ENCODE data around the gene SLC37A4.
A peak's percentile ranks its signal among the peaks of the same experiment; 100 is the strongest.
"Not testable (repeated sequence)": the region's sequence is repeated elsewhere in the genome, so short reads cannot be mapped to it uniquely, and the experiment has no call there.

The SLC37A4 gene

DNA sequence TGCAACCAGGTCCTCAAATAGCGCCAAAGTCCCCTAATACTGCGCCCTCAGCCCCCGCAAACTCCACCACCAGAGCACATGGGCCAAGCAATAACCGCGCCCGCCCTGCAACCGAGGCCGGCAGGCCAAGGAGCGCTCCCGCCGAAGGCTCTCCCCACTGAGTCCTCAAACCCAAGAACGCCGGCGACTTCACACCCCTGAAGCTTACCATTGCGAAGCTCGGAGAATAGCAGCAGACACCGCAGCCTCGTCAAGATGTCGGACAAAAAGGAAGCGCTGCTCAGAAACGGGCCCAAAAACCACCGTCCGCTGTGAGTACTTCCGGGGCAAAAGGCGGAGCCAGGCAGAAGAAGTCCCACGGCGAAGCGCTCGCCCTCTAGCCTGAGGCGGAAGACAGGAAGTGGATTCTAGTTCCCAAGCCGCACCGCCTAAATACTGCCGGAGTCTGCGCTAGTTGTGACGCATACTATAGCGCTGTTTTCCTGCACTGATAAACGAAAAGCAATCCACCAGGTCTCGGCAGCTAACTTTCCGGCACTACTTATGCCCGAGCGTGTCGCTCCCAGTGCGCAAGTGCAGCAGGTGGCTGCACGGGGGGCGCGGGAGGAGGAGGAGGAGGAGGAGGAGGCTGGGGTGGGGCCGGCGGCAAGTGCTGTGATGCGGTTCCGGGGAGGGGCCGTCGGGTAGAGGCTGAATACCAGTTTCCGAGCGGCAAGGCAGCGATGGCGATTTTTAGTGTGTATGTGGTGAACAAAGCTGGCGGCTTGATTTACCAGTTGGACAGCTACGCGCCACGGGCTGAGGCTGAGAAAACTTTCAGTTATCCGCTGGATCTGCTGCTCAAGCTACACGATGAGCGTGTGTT lies 12.4 kb downstream of the SLC37A4 start, which contains the start of the genes RPS25 and TRAPPC4:
TSS of gene RPS25 (minus strand) at position 270 of the 865 bp plus-strand sequence. CDS start at position 211, 59 bp downstream.
TSS of gene TRAPPC4 (plus strand) at position 693 of the 865 bp plus-strand sequence. CDS start at position 723, 30 bp downstream.
- peak; percentile 85 to 92 (median 88) for DNase-seq (ENCODE audit: low read depth in 4 of 4, low spot score in 1 of 4)

DNA sequence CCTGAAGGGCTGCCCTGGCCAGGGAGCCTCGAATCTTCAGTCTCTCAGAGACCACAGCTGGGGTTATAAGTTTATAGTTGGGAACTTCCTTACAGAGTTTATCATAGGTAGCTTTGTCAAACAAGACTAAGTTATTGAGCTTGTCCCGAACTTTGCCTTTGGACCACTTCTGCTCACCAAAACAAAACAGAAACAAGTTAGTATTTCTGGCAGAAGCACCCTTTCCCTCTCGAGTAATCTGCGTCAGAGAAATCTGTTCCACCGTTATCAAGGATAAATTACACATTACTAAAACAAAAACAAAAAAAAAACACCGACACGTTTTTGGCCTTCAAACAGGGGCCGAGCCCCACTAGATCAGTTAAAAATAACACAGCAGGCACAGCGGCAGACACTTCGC lies 13.3 kb downstream of the SLC37A4 start:
- not testable (repeated sequence) for DNase-seq (ENCODE audit: low read depth in 4 of 4, low spot score in 1 of 4)

DNA sequence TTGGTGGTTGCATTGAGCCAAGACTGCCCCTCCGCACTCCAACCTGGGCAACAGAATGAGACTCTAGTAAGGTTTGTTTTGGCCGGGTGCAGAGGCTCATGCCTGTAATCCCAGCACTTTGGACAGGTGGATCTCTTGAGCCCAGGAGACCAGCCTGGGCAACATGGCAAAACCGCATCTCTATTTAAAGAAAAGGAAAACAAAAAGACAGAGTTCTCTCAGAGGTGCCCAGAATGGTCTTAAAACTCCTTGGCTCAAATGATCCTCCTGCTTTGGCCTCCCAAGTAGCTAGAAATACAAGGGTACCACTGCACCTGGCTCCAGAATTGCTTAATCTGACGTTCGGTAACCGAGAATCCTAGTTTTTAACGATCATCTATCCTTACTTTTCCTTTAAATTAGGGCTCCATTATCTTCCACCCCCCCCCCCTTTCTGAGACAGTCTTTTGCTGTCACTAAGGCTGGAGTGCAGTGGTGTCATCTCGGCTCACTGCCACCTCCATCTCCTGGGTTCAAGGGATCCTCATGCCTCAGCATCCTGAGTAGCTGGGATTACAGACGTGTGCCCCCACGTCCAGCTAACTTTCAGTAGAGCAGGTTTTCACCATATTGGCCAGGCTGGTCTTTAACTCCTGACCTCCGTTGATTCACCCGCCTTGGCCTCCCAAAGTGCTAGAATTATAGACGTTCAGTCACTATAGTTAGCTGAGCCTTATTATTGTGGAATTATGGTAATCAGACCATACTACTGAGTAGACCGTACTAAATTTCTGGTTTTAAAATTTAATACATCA lies 14.3 kb downstream of the SLC37A4 start:
- DNase-seq (ENCODE audit: low read depth in 4 of 4, low spot score in 1 of 4) = no peak

DNA sequence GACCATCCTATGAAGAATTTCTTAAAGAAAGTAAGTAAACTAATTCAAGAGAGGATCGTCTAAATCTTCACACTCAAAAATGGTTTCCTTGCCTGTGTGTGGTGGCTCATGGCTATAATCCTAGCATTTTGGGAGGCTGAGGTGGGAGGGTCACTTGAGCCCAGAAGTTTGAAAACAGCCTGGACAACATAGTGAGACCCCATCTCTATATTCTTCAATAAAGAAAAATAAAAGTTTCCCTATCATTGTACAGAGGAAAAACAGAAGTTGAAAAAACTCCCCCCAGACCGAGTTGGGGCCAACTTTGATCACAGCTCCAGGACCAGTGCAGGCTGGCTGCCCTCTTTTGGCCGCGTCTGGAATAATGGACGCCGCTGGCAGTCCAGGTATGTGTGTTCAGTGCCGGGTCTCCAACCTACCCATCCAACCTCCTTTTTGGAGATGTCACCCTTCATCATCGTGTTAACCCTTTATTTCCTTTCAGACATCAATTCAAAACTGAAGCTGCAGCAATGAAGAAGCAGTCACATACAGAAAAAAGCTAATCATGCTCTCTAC lies 15.5 kb downstream of the SLC37A4 start:
- no peak for DNase-seq (ENCODE audit: low read depth in 4 of 4, low spot score in 1 of 4)

DNA sequence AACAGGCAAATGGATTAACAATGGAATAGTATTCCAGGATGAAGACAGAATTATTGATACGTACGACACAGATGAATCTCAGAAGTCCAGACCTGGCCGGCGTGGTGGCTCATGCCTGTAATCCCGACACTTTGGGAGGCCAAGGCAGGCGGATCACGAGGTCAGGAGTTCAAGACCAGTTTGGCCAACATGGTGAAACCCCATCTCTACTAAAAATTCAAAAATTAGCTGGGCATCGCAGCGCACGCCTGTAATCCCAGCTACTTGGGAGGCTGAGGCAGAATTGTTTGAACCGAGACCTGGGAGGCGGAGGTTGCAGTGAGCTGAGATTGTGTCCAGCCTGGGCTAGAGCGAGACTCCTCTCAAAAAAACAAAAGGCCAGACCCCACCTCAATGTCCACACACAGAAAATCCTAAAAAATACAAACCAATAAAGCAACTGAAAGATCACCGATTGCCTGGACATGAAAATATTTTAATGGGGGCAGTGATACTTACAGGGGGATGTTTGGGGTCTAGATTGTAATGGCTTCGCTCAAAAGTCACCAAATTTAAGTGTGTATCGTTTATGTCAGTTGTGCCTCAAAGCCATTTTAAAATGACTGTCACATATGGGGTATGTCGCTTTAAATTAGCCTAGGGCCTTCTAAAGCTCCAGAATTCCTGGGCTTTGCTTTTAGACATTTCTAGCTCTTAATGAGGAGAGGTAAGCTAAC lies 16.3 kb downstream of the SLC37A4 start:
- DNase-seq (ENCODE audit: low read depth in 4 of 4, low spot score in 1 of 4) = no peak

DNA sequence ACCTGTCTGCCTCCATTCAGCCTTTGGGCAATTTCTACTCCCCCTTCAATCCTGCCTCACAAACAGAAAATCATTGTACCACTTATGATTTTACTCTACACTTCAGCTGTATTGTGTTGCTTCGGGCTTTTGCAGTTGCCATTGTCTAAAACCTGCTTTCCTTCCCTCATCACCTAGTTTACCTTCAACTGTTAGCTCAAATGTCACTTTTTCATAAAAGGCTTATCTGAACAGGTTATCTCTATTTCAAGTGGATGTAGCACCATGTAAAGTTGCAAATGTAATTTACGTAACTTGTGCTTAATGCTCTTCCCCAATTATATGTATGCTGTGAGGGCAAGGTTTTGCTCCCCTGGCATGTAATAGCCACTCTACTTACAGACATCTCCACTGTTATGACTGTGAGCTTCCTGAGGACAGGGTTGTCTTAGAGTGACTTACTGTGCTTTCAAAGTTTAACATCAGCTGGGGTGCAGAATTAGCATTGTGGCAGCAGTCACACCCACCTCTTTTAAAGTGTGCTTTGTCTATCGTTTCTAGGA lies 18.0 kb downstream of the SLC37A4 start:
- DNase-seq (ENCODE audit: low read depth in 4 of 4, low spot score in 1 of 4) = no peak

DNA sequence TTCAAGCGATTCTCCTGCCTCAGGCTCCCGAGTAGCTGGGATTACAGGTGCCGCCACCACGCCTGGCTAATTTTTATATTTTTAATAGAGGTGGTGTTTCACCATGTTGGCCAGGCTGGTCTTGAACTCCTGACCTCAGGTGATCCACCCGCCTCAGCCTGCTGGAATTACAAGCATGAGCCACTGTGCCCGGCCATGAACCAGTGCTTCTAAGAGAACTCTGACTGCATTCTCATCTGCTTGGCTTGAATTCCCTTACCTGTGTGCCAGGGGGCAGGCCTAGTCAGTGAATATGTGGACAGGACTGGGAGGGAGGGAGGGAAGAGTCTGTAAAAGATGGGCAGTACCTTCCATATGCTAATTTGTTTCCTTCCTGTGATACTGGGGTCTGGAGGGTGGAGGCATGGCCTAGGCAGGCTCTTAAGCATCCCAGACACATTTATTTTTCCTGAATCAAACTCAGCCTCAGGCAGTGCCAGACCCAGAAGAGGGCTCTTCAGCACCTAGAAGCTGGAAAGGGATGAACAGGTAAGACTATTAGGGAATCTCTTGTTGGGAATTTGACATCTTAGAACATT lies 19.1 kb downstream of the SLC37A4 start:
- no peak for DNase-seq (ENCODE audit: low read depth in 4 of 4, low spot score in 1 of 4)

DNA sequence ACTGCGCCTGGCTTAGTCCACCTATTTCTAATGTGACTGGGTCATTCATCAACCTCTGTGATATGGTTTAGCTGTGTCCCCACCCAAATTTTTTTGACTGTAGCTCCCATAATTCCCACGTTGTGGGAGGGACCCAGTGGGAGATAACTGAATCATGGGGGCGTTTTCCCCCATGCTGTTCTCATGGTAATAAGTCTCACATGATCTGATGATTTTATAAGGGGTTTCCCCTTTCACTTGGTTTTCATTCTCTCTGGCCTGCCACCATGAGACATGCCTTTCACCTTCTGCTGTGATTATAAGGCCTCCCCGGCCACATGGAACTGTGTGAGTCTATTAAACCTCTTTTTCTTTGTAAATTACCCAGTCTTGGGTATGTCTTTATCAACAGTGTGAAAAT lies 24.0 kb downstream of the SLC37A4 start:
- DNase-seq (ENCODE audit: low read depth in 4 of 4, low spot score in 1 of 4) = no peak

DNA sequence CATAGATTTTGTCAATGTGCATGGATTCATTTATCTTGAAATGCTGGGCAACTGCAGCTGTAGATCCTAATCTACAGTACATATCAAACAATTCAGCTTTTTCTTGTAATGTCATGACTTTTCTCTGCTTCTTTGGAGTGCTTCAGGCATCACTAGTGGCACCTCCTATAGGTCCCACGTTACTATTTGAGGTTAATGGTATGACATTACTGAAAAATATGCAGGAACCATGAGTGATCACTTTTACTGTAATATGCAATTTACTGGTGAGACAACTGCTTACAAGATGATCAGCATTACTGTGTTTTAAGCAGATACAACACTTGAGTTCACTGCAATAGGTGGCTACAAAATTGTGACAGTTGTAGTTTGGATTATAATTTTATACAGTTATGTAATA lies 29.8 kb downstream of the SLC37A4 start:
- no peak for DNase-seq (ENCODE audit: low read depth in 4 of 4, low spot score in 1 of 4)

DNA sequence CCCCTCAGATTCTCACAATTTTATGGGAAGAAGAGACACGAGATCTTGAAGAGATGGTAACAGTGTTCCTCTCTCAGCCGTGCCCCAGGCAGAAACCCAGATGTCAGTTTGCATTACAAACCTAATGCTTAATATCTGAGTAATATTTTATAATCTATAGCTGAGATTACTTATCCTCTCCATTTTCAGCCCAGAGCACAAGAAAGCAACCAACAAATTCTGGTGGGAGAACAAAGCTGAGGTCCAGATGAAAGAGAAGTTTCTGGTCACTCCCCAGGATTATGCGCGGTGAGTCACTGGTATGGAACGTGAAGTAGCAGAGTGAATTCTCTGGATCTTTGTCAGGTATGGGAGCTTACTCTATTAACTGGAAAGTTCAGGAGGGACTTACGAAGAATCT lies 31.9 kb downstream of the SLC37A4 start:
- no peak for DNase-seq (ENCODE audit: low read depth in 4 of 4, low spot score in 1 of 4)

DNA sequence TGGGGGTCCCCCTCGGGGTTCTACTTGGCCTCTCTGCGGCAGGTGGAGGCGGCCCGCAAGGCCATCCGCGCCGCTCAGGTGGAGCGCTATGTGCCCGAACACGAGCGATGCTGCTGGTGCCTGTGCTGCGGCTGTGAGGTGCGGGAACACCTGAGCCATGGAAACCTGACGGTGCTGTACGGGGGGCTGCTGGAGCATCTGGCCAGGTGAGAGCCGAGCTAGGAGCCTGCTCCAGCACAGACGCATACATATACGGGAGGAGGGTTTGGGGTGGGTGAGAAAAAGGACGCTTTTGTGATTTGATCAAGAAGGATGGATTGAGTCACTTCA lies 32.3 kb downstream of the SLC37A4 start:
- no peak for DNase-seq (ENCODE audit: low read depth in 4 of 4, low spot score in 1 of 4)

DNA sequence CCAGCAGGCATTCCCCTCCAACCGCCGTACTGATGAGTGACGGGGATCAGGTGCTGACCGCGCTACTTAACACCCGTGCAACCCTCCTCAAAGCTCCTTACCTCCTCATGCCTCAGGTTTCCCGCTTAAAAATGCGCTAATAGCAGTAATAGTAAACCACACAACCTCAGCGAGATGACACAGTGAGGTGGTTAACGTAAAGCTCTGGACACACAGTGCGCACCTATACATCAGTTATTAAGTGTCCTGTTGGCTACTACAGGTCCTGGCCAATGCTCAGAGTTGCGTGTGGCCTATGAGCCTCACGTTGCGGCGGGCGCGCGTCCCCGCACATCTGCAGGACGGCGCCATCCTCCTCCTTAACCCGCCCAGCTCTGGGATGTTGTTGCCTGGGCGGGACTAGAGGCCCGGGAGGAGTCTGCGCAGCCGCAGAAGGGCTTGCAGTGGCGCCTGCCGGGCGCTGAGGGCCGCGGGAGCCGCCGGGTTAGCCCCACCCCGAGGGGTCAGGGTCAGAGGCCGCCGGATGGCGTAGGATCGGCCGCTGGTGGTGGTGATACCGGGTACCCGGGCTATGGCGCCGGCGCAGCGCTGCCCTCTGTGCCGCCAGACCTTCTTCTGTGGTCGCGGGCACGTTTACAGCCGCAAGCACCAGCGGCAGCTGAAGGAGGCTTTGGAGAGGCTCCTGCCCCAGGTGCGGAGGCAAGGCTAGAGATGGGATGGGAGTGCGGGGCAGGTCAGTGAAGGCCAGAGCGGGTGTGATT lies 32.9 kb downstream of the SLC37A4 start, which contains the start of gene CENATAC:
TSS of gene CENATAC (plus strand) at position 512 of the 761 bp plus-strand sequence. CDS start at position 572, 60 bp downstream.
- peak; percentile 91 to 95 (median 93) for DNase-seq (ENCODE audit: low read depth in 4 of 4, low spot score in 1 of 4)

DNA sequence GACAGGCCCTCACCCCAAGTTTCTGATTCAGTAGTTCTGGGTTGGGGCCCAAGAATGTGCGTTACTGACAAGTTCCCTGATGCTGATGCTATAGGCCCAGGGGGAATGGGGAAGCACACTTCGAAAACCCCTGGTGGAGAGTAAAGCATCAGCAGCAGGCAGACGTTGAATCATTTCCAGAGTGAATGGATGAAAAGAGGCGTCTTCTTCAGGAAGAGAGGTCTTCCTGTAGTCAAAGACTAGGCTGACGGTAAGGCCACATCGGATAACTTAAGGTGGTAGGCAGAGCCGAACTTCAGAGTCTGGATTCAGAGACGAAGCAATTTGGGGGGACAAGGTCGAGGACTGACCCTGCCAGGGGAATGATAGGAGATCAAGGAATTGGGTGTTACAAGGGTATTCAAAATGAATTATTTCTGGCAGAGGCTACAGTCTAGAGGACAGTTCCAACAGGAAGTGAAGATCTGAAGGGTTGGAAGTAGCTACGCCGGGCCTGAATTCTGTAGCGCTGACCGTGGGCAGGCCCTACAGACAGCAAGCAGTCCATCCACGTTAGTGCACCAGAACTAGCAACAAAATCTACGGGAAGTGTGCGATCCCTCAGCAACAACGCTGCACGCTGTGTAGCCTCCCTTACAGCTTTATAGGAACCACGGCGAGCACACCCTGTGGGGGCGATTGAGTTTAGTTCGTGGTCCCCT lies 33.6 kb downstream of the SLC37A4 start:
- peak in 1 of 4 experiments; percentile 35 for DNase-seq (ENCODE audit: low read depth in 4 of 4, low spot score in 1 of 4)

DNA sequence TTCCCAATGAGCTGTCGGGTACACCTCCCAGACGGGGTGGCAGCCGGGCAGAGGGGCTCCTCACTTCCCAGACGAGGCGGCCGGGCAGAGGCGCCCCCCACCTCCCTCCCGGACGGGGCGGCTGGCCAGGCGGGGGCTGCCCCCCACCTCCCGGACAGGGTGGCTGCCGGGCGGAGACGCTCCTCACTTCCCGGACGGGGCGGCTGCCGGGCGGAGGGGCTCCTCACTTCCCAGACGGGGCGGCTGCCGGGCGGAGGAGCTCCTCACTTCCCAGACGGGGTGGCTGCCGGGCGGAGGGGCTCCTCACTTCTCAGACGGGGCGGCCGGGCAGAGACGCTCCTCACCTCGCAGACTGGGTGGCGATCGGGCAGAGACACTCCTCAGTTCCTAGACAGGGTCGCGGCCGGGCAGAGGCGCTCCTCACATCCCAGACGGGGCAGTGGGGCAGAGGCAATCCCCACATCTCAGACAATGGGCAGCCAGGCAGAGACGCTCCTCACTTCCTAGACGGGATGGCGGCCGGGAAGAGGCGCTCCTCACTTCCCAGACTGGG lies 39.1 kb downstream of the SLC37A4 start:
- not testable (repeated sequence) for DNase-seq (ENCODE audit: low read depth in 4 of 4, low spot score in 1 of 4)

DNA sequence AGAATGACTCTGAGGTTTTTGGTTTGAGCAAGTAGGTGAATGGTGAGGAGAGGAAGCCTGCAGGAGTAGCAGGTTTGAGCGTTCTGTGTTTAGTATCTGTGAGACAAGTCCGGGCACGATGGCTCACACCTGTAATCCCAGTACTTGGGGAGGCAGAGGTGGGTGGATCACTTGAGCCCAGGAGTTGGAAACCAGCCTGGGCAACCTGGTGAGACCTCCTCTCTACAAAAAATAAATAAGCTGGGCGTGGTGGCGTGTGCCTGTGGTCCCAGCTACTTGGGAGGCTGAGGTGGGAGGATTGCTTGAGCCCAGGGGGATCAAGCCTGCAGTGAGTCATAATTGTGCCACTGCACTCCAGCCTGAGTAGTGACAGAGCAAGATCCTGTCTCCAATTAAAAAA lies 42.4 kb downstream of the SLC37A4 start:
- DNase-seq (ENCODE audit: low read depth in 4 of 4, low spot score in 1 of 4) = no peak

DNA sequence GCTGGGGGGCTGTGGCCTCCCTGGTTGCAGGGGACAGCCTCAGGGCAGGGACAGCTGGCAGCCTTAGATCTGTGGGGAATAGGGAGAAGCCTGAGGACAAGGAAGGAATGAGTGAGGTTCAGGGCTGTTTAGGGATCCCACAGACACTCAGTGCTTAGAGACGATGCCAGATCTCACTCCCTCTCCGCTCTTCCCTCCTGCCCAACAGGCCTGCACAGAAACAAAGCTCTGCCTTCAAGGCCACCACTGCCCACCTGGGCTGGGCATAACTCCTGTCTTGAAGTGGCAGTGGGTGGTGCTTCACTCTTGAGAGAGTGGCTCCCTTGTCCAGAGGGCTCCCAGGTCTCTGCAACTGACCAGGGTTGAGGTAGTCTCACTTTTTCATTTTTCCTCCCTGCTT lies 45.9 kb downstream of the SLC37A4 start:
- DNase-seq (ENCODE audit: low read depth in 4 of 4, low spot score in 1 of 4) = no peak

DNA sequence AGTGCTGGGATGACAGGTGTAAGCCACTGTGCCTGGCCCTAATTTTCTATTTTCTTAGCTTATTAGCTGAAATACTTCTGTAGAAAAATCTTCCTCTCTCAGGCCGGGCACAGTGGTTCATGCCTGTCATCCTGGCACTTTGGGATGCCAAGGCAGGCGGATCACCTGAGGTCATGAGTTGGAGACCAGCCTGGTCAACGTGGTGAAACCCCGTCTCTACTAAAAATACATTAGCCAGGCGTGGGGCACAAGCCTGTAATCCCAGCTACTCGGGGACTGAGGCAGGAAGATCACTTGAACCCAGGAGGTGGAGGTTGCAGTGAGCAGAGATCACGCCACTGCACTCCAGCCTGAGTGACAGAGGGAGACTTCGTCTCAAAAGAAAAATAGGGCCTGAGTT lies 46.3 kb downstream of the SLC37A4 start:
- not testable (repeated sequence) for DNase-seq (ENCODE audit: low read depth in 4 of 4, low spot score in 1 of 4)

DNA sequence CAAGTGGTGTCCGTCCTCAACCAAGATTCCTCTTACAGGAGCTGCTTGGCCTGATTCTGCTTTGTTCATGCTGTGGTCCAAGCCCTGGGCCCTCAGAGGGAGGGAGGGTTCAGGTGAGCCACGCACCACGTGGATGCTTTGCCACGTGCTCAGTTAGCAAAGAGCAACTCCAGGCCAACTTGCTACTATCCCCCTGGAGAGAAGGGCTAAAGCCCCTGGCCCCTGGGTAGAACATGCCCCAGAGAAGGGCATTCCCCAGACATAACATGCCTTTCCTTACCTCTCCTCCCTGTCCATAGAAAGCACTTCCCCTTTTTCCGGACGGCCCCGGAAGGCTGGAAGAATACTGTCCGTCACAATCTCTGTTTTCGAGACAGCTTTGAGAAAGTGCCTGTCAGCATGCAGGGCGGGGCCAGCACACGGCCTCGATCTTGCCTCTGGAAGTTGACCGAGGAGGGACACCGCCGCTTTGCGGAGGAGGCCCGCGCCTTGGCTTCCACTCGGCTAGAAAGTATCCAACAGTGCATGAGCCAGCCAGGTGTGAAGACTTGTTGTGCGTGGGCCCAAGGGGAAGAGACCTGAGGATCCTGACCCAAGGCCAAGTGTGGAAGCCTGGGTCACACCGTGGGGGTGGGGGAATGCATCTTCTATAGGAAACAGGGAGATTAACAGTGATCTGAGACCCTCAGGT lies 50.3 kb downstream of the SLC37A4 start:
- DNase-seq (ENCODE audit: low read depth in 4 of 4, low spot score in 1 of 4) = no peak
